AG09319 (cell line): ENCODE results near the gene ATG10.
A peak's percentile ranks its signal among the peaks of the same experiment; 100 is the strongest.

Experiments used
- DNase-seq: peaks from one replicate; pipeline ENCODE4 v3.0.0-alpha.2; 2010; ENCODE audit warnings: low read depth; ENCODE audit errors: extremely low read depth
- CTCF ChIP-seq: IDR thresholded peaks from 2 replicates; pipeline ENCODE4 v1.5.1; 2011; ENCODE audit warnings: low read depth, mild to moderate bottlenecking, inconsistent platforms, low read length, moderate library complexity

The ATG10 gene

GRCh38 chr5:82163452-82164175, 191.8 kb downstream of the ATG10 start:
- no peak for DNase-seq
- TF ChIP-seq CTCF: no peak

- TF ChIP-seq CTCF: no peak
- no peak for DNase-seq
Measured at GRCh38 chr5:82164176-82164976, 192.6 kb downstream of the ATG10 start.

- TF ChIP-seq CTCF: no peak
- no peak for DNase-seq
Measured at GRCh38 chr5:82164977-82165713, 193.3 kb downstream of the ATG10 start.

GRCh38 chr5:82165740-82166530, 194.1 kb downstream of the ATG10 start:
- peak; percentile 65 for TF ChIP-seq CTCF
- peak; percentile 83 for DNase-seq

- DNase-seq: no peak
- TF ChIP-seq CTCF: no peak
Measured at GRCh38 chr5:82167372-82167935, 195.6 kb downstream of the ATG10 start.

GRCh38 chr5:82168294-82168693, 196.5 kb downstream of the ATG10 start:
- no peak for TF ChIP-seq CTCF

More at GRCh38 chr5:82168294-82168693, 196.5 kb downstream of the ATG10 start:
- DNase-seq: no peak
